NB4 (cell line): ENCODE results near the gene IL20.

Experiments
- POLR2A ChIP-seq: IDR thresholded peaks from 2 replicates; pipeline ENCODE4 v1.6.1; 2011; ENCODE audit warnings: mild to moderate bottlenecking; ENCODE audit not compliant: insufficient read length; ENCODE audit errors: extremely low read depth
- TF ChIP-seq, protein P1 (sequence below): IDR thresholded peaks from one replicate; pipeline ENCODE4 v1.5.1; 2012; ENCODE audit warnings: low read depth, low read length
- TF ChIP-seq, protein P2 (sequence below): IDR thresholded peaks from 2 replicates; pipeline ENCODE4 v1.6.1; 2011; ENCODE audit warnings: low read depth, low read length

DNA sequence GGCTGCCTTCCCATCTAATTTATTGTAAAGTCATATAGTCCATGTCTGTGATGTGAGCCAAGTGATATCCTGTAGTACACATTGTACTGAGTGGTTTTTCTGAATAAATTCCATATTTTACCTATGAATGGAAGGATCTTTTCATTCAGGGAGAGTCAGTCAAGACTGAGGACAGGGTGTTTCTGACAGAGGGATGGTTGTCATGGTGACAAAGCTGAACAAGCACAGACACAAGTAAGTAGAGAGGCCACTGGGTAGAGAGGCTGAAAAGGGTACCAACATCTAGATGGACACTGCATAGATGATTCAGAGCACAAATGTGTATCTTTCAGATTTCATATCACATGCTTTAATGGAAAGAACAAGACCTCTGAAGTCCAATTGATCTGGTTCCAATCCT is 22.6 kb upstream of the IL20 start:
- TF ChIP-seq, protein P1, sequence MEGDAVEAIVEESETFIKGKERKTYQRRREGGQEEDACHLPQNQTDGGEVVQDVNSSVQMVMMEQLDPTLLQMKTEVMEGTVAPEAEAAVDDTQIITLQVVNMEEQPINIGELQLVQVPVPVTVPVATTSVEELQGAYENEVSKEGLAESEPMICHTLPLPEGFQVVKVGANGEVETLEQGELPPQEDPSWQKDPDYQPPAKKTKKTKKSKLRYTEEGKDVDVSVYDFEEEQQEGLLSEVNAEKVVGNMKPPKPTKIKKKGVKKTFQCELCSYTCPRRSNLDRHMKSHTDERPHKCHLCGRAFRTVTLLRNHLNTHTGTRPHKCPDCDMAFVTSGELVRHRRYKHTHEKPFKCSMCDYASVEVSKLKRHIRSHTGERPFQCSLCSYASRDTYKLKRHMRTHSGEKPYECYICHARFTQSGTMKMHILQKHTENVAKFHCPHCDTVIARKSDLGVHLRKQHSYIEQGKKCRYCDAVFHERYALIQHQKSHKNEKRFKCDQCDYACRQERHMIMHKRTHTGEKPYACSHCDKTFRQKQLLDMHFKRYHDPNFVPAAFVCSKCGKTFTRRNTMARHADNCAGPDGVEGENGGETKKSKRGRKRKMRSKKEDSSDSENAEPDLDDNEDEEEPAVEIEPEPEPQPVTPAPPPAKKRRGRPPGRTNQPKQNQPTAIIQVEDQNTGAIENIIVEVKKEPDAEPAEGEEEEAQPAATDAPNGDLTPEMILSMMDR = no peak
- no peak for TF ChIP-seq POLR2A
- TF ChIP-seq, protein P2, sequence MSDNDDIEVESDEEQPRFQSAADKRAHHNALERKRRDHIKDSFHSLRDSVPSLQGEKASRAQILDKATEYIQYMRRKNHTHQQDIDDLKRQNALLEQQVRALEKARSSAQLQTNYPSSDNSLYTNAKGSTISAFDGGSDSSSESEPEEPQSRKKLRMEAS = no peak
